WTC11 (cell line): Measurements from ENCODE around the gene UNC79.

Experiments
- CTCF ChIP-seq: fragments of 200-600 bp; IDR thresholded peaks from 2 replicates; pipeline ENCODE4 v1.8.0; 2022; ENCODE audit warnings: antibody characterized with exemption
- ELF4 ChIP-seq: sonication (generic); formaldehyde crosslinking; IDR thresholded peaks from 2 replicates; pipeline ENCODE4 v1.8.1; 2022; ENCODE audit warnings: low read depth, mild to moderate bottlenecking, moderate library complexity, missing genetic modification reagents

- TF ChIP-seq CTCF (no peak), ELF4 (no peak)
Observed at GRCh38 chr14:93544212-93544611, 113.5 kb downstream of the UNC79 start.
